ENCODE results near the gene PPP2R3B. TPM values are rescaled to one million over a fixed set of nuclear protein-coding genes. Genes with fewer than 3 reads are reported as not detected.

The PPP2R3B gene
- total RNA-seq, 1 donor from 2014 or later, result 47.6 TPM

GRCh38 chrX:341541-342101 is 45.1 kb downstream of the PPP2R3B start:
- intact Hi-C loops (cut with micrococcal nuclease), result no loop called here
- H3K9me3 Mint-ChIP-seq, result peaks cover 4% of the 10 kb centered on the region
- H3K4me3 Mint-ChIP-seq (ENCODE audit: low read depth), result no peak overlapping the region
- no peaks in the 10 kb centered on the region for H3K27me3 Mint-ChIP-seq (ENCODE audit: low read depth)
- H3K27ac Mint-ChIP-seq, result no peak overlapping the region
- no peaks in the 10 kb centered on the region for H3K4me1 Mint-ChIP-seq (ENCODE audit: low read depth)
- no peak for DNase-seq (ENCODE audit: low spot score)
- peaks cover 49% of the 10 kb centered on the region for H3K36me3 Mint-ChIP-seq (ENCODE audit: low read depth)

- H3K27ac Mint-ChIP-seq, result no peak overlapping the region
- no peaks in the 10 kb centered on the region for H3K4me1 Mint-ChIP-seq (ENCODE audit: low read depth)
- H3K9me3 Mint-ChIP-seq, result peaks cover 4% of the 10 kb centered on the region
- DNase-seq (ENCODE audit: low spot score), result no peak
- H3K4me3 Mint-ChIP-seq (ENCODE audit: low read depth), result no peak overlapping the region
- peaks cover 55% of the 10 kb centered on the region for H3K36me3 Mint-ChIP-seq (ENCODE audit: low read depth)
- no peaks in the 10 kb centered on the region for H3K27me3 Mint-ChIP-seq (ENCODE audit: low read depth)
- intact Hi-C loops (cut with micrococcal nuclease), result no loop called here
Measured at GRCh38 chrX:340641-341423, 45.9 kb downstream of the PPP2R3B start.

GRCh38 chrX:340121-340520 is 46.6 kb downstream of the PPP2R3B start:
- no peak for DNase-seq (ENCODE audit: low spot score)
- no peaks in the 10 kb centered on the region for H3K27me3 Mint-ChIP-seq (ENCODE audit: low read depth)

GRCh38 chrX:338836-339400 is 47.8 kb downstream of the PPP2R3B start:
- Mint-ChIP-seq H3K9me3 (peaks cover 4% of the 10 kb centered on the region), H3K4me3 (ENCODE audit: low read depth) (no peak overlapping the region), H3K27me3 (ENCODE audit: low read depth) (no peaks in the 10 kb centered on the region), H3K4me1 (ENCODE audit: low read depth) (no peaks in the 10 kb centered on the region), H3K27ac (no peak overlapping the region), H3K36me3 (ENCODE audit: low read depth) (peaks cover 44% of the 10 kb centered on the region)
- intact Hi-C loops (cut with micrococcal nuclease), result no loop called here
- DNase-seq (ENCODE audit: low spot score), result no peak

More at GRCh38 chrX:340121-340520, 46.6 kb downstream of the PPP2R3B start:
- intact Hi-C loops (cut with micrococcal nuclease), result no loop called here
- Mint-ChIP-seq H3K4me3 (ENCODE audit: low read depth) (no peak overlapping the region), H3K27ac (no peak overlapping the region), H3K9me3 (peaks cover 4% of the 10 kb centered on the region), H3K4me1 (ENCODE audit: low read depth) (no peaks in the 10 kb centered on the region), H3K36me3 (ENCODE audit: low read depth) (peaks cover 51% of the 10 kb centered on the region)

GRCh38 chrX:338281-338835 is 48.3 kb downstream of the PPP2R3B start:
- intact Hi-C loops (cut with micrococcal nuclease), result no loop called here
- Mint-ChIP-seq H3K27me3 (ENCODE audit: low read depth) (no peaks in the 10 kb centered on the region), H3K27ac (no peak overlapping the region), H3K36me3 (ENCODE audit: low read depth) (peaks cover 44% of the 10 kb centered on the region), H3K9me3 (peaks cover 4% of the 10 kb centered on the region), H3K4me3 (ENCODE audit: low read depth) (no peak overlapping the region), H3K4me1 (ENCODE audit: low read depth) (no peaks in the 10 kb centered on the region)
- DNase-seq (ENCODE audit: low spot score), result no peak

GRCh38 chrX:337331-337831 is 49.3 kb downstream of the PPP2R3B start:
- H3K36me3 Mint-ChIP-seq (ENCODE audit: low read depth), result peaks cover 44% of the 10 kb centered on the region
- DNase-seq (ENCODE audit: low spot score), result no peak
- H3K4me1 Mint-ChIP-seq (ENCODE audit: low read depth), result no peaks in the 10 kb centered on the region
- intact Hi-C loops (cut with micrococcal nuclease), result no loop called here
- no peaks in the 10 kb centered on the region for H3K27me3 Mint-ChIP-seq (ENCODE audit: low read depth)
- H3K27ac Mint-ChIP-seq, result no peak overlapping the region
- peaks cover 4% of the 10 kb centered on the region for H3K9me3 Mint-ChIP-seq
- H3K4me3 Mint-ChIP-seq (ENCODE audit: low read depth), result no peak overlapping the region

- peaks cover 34% of the 10 kb centered on the region for H3K36me3 Mint-ChIP-seq (ENCODE audit: low read depth)
- no peaks in the 10 kb centered on the region for H3K4me1 Mint-ChIP-seq (ENCODE audit: low read depth)
- no peaks in the 10 kb centered on the region for H3K9me3 Mint-ChIP-seq
- intact Hi-C loops (cut with micrococcal nuclease), result no loop called here
- peaks cover 1% of the 10 kb centered on the region for H3K27me3 Mint-ChIP-seq (ENCODE audit: low read depth)
- no peak overlapping the region for H3K4me3 Mint-ChIP-seq (ENCODE audit: low read depth)
- no peak overlapping the region for H3K27ac Mint-ChIP-seq
- no peak for DNase-seq (ENCODE audit: low spot score)
Measured at GRCh38 chrX:336227-336626, 50.5 kb downstream of the PPP2R3B start.

DNA sequence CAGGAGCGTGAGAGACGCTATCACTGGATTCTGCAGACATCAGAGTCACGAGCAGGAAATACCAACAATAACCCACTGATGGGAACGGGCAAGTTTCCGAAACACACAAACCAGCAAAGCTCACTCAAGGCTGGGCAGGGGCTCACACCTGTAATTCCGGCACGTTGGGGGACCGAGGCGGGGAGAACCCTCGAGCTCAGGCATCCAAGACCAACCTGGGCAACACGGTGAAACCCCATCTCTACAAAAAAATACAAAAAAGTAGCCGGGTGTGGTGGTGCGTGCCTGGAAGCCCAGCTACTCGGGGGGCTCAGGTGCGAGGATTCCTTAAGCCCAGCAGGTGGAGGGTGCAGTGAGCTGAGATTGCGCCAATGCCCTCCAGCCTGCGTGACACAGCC is 51.0 kb downstream of the PPP2R3B start:
- Mint-ChIP-seq H3K4me1 (ENCODE audit: low read depth) (no peaks in the 10 kb centered on the region), H3K36me3 (ENCODE audit: low read depth) (peaks cover 31% of the 10 kb centered on the region), H3K4me3 (ENCODE audit: low read depth) (no peak overlapping the region), H3K27me3 (ENCODE audit: low read depth) (peaks cover 1% of the 10 kb centered on the region), H3K9me3 (no peaks in the 10 kb centered on the region), H3K27ac (no peak overlapping the region)
- no peak for DNase-seq (ENCODE audit: low spot score)
- intact Hi-C loops (cut with micrococcal nuclease), result no loop called here

DNA sequence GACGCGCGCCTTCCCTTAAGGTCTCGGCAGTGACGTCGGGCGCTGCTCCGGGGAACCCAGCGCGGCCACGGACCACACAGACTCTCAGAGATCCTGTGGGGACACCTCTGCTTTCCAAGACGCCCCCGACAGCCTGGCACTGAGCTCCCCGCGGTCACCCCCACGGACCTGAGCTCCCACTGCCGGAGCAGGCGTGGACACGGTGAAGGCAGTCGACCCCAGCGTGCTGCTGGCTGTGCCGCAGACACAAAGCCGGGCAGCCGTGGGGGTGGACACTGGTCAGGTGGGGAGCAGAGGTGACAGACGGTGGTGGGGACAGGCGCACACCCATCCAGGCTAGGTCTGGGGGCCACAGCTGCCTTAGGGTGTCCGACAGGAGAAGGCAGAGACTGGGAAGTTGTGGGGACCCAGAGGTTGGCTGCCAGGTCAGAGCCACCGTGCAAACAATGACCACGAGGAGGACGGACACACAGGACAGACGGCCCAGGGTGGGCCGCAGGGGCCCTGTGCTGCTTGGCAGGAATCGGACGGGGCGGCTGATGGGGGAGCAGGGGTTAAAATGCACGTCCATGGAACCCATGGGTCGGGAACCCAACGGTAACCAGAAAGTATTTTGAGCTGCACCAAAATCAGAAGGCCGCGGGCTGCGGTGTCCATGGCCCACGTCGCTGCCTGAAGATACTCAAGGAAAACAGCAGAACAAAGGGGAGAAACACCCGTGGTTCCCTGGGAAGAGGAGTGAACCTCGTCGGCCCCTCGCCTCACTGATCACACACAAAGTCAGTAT is 51.5 kb downstream of the PPP2R3B start:
- intact Hi-C loops (cut with micrococcal nuclease), result no loop called here
- H3K4me1 Mint-ChIP-seq (ENCODE audit: low read depth), result no peaks in the 10 kb centered on the region
- peaks cover 28% of the 10 kb centered on the region for H3K36me3 Mint-ChIP-seq (ENCODE audit: low read depth)
- H3K27me3 Mint-ChIP-seq (ENCODE audit: low read depth), result peaks cover 1% of the 10 kb centered on the region
- no peak for DNase-seq (ENCODE audit: low spot score)
- no peaks in the 10 kb centered on the region for H3K9me3 Mint-ChIP-seq
- no peak overlapping the region for H3K4me3 Mint-ChIP-seq (ENCODE audit: low read depth)
- H3K27ac Mint-ChIP-seq, result no peak overlapping the region

DNA sequence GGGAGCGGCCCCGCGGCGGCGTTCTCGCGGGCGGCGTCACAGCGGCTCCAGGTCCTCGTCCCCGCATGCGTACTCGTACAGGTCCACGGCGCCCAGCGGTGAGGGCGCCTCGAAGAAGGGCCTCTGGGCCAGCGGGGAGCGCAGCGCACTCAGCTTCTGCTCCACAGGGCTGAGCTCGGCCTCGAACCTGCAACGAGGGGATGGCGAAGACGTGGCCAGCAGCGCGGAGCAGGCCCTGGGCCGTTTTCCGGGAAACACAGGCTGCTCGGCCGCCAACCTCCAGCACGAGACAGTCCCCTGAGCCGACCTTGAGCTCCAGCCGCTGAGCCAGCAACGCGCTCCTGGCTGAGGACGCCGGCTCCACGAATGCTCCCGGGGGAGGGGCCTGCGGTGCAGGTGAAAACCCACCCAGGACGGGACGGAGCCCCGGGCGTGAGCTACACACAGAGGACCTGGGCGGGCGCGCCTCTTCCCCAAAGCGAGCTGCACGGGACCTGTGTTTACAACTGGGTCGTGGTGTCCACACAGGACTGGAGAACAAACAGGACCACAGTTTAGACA is 52.3 kb downstream of the PPP2R3B start:
- Mint-ChIP-seq H3K4me1 (ENCODE audit: low read depth) (no peaks in the 10 kb centered on the region), H3K9me3 (no peaks in the 10 kb centered on the region), H3K27me3 (ENCODE audit: low read depth) (peaks cover 1% of the 10 kb centered on the region), H3K27ac (no peak overlapping the region), H3K4me3 (ENCODE audit: low read depth) (no peak overlapping the region), H3K36me3 (ENCODE audit: low read depth) (peaks cover 28% of the 10 kb centered on the region)
- DNase-seq (ENCODE audit: low spot score), result no peak
- intact Hi-C loops (cut with micrococcal nuclease), result no loop called here

DNA sequence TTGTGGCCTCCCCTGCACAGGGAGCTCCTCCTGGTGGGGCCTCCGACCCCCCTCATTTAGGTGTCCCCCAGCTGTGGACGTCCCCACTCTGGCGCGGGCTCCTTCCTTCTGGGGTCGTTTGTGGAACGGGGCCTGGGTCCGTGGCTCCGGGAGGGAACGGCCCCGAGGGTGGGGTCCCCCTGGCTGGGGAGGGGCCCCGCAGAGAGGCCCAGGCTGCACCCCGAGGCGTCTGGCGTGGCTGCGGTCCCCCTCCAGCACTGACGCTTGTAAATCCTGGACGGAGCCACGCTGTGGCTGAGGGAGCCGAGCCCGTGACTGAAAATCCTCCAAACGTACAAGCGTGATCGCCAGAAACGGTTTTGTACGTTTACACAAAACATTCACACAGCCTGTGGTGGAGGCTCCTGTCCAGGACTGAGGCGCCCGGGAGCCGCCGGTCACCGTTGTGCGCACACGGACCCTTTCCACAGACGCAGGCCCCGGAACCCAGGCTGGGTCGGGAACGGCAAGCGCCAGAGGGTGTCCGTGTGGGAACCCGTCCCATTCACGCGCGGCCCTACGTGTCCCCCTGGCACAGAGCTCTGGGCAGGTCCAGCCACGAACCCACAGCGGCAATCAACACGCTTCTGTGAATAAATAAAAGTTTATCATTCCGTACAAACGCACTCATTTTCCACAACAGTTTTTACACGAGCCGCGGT is 52.9 kb downstream of the PPP2R3B start:
- H3K9me3 Mint-ChIP-seq, result no peaks in the 10 kb centered on the region
- H3K27me3 Mint-ChIP-seq (ENCODE audit: low read depth), result peaks cover 1% of the 10 kb centered on the region
- peaks cover 25% of the 10 kb centered on the region for H3K36me3 Mint-ChIP-seq (ENCODE audit: low read depth)
- H3K4me1 Mint-ChIP-seq (ENCODE audit: low read depth), result no peaks in the 10 kb centered on the region
- no peak for DNase-seq (ENCODE audit: low spot score)
- no peak overlapping the region for H3K27ac Mint-ChIP-seq
- no peak overlapping the region for H3K4me3 Mint-ChIP-seq (ENCODE audit: low read depth)
- intact Hi-C loops (cut with micrococcal nuclease), result no loop called here
